ENCODE measurements around the gene DAZAP2.

The DAZAP2 gene, protein sequence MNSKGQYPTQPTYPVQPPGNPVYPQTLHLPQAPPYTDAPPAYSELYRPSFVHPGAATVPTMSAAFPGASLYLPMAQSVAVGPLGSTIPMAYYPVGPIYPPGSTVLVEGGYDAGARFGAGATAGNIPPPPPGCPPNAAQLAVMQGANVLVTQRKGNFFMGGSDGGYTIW

GRCh38 chr12:51238510-51239334 lies at the start of gene DAZAP2:
Gene DAZAP2 (plus strand): TSS chr12:51238826. CDS start chr12:51238908, 82 bp downstream.
- TF ChIP-seq POLR2A (IDR thresholded peaks at IDR 0.05; ENCODE audit: low read depth, low read length) = peak; percentile 42; the same call in 1 of the 2 replicates
- FAIRE-seq (peak; percentile 65), DNase-seq (ENCODE audit: insufficient read length, low spot score) (peak; percentile 94)

DNA sequence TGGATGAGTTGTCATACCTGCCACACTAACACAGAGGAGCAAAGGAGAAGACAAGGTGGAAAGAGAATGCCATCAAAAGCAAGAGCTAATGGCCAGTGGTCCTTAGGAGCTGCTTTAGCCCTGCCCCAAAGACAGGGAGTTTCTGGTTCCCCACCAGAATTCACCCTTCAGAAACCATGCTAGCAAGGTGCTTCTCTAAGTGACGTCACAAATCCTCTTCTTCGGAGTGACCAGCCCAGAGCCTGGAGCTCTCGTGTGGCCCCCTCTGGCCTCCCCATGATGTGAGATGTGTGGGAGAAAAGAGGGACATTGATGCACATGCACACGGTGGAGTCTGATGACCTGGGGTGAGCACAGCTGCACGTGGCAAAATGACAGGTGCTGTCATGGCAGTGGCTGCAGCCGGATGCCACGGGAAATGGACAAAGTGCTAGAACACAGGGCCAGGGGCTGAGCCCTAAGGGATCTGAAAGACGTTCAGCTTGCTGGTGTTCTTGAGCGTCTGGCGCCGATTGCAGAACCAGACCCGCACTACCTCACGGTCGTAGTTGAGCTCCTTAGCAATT lies 48.8 kb upstream of the DAZAP2 start:
- no peak for TF ChIP-seq POLR2A (IDR thresholded peaks at IDR 0.05; ENCODE audit: low read depth, low read length)
- DNase-seq (ENCODE audit: insufficient read length, low spot score) (no peak), FAIRE-seq (no peak)

- no peak for FAIRE-seq
- TF ChIP-seq POLR2A (IDR thresholded peaks at IDR 0.05; ENCODE audit: low read depth, low read length) = no peak
Measured at GRCh38 chr12:51190820-51191219, 47.8 kb upstream of the DAZAP2 start.

GRCh38 chr12:51191516-51192283 lies 46.9 kb upstream of the DAZAP2 start:
- DNase-seq (ENCODE audit: insufficient read length, low spot score) (no peak), FAIRE-seq (no peak)
- no peak for TF ChIP-seq POLR2A (IDR thresholded peaks at IDR 0.05; ENCODE audit: low read depth, low read length)

More at GRCh38 chr12:51190820-51191219, 47.8 kb upstream of the DAZAP2 start:
- no peak for DNase-seq (ENCODE audit: insufficient read length, low spot score)

DNA sequence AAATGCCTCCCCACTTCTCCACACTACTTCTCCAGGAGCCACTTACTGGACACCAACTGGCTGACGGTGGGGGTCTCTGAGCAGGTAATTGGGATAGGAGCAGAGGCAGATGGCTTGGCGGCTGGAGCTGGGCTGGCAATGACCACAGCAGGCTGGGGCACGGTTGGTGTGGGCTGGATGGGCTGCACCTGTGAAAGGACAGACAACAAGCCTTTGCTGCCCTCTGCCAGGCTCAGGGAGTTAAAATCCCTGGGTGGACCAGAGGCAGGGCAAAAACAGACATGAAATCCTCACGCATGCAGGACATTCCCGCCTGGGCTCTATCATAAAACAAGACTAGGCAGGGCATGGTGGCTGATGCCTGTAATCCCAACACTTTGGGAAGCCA lies 46.3 kb upstream of the DAZAP2 start:
- DNase-seq (ENCODE audit: insufficient read length, low spot score) = no peak
- no peak for TF ChIP-seq POLR2A (IDR thresholded peaks at IDR 0.05; ENCODE audit: low read depth, low read length)
- FAIRE-seq = no peak

DNA sequence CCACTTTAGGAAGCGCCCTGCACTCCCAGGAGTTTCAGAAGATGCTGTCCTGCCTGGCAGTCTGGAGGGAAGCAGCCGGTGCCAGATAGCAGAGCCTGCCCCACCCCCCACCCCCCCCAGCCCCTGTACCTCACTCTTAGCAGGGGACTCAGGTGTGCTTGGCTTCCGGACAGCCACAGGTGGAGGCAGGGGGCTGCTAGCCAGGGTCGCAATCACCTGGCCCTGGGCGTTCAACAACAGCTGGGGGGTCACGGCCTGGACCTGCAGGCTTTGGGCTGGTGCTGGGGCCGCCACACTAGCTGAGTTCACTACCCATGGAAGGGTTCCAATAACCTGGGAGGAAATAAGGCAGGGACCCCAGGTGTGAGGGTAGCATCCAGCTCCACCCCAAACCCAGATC lies 42.8 kb upstream of the DAZAP2 start:
- no peak for FAIRE-seq
- no peak for DNase-seq (ENCODE audit: insufficient read length, low spot score)
- no peak for TF ChIP-seq POLR2A (IDR thresholded peaks at IDR 0.05; ENCODE audit: low read depth, low read length)

GRCh38 chr12:51196547-51196946 lies 42.1 kb upstream of the DAZAP2 start:
- FAIRE-seq (no peak), DNase-seq (ENCODE audit: insufficient read length, low spot score) (no peak)
- TF ChIP-seq POLR2A (IDR thresholded peaks at IDR 0.05; ENCODE audit: low read depth, low read length) = no peak

GRCh38 chr12:51197736-51198567 lies 40.7 kb upstream of the DAZAP2 start:
- no peak for TF ChIP-seq POLR2A (IDR thresholded peaks at IDR 0.05; ENCODE audit: low read depth, low read length)
- FAIRE-seq = no peak
- no peak for DNase-seq (ENCODE audit: insufficient read length, low spot score)

DNA sequence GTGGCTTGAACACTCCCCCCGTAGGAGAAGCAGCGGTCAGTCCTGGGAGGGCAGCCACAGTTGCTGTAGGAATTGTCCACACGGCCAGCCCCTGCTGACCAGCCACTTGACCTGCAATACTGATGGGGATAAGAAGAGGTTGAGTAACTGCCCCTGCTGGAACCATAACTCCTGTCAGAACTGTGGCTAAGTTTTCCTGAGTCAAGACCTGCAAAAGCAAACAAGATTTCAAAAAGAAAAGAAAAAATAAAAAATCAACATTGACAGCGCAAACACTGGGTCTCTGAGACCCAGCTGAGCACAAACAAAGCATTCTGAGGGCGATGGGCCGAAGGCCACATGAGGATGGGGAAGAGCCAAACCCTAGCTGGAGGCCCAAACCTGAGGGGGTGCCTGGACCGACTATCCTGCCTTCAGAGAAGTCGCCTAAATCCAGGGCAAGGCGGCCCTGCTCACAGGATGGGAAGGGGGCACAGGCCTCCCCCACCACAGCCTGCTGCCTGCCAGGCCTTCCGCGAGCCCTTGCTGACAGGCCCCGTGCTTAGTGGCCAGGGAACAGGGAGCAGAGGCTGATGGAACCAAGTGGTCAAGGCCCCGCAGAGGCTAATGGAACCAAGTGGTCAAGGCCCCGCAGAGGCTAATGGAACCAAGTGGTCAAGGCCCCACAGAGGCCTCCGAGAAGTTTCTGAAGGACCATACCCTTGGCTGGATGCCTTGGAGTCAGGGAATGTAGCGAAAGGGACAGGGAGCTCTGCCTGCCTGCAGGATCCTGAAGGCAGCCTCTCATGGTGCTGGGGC lies 39.9 kb upstream of the DAZAP2 start:
- DNase-seq (ENCODE audit: insufficient read length, low spot score) (no peak), FAIRE-seq (no peak)
- TF ChIP-seq POLR2A (IDR thresholded peaks at IDR 0.05; ENCODE audit: low read depth, low read length) = no peak

- no peak for TF ChIP-seq POLR2A (IDR thresholded peaks at IDR 0.05; ENCODE audit: low read depth, low read length)
- FAIRE-seq (no peak), DNase-seq (ENCODE audit: insufficient read length, low spot score) (no peak)
Measured at GRCh38 chr12:51199366-51199945, 39.2 kb upstream of the DAZAP2 start.

DNA sequence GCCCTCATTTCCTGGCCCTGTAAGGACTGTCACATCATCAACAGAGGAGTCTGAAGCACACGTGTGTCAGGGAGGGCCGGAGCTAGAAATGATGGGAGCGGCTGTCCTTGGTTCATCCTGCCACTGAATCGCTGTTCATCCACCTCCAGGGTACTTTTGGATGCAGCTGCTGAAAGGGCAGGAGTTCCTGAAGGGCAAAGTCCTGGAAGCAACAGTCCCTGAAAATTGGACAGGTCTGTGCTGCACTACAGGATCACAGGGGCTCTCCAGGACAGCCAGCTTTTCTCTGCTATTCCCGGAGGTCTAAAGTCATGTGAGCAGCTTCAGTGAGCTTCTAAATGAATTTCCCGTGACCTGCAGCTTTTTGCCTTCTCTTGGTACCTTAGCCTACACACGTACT lies 38.5 kb upstream of the DAZAP2 start:
- DNase-seq (ENCODE audit: insufficient read length, low spot score) = no peak
- no peak for TF ChIP-seq POLR2A (IDR thresholded peaks at IDR 0.05; ENCODE audit: low read depth, low read length)
- no peak for FAIRE-seq

DNA sequence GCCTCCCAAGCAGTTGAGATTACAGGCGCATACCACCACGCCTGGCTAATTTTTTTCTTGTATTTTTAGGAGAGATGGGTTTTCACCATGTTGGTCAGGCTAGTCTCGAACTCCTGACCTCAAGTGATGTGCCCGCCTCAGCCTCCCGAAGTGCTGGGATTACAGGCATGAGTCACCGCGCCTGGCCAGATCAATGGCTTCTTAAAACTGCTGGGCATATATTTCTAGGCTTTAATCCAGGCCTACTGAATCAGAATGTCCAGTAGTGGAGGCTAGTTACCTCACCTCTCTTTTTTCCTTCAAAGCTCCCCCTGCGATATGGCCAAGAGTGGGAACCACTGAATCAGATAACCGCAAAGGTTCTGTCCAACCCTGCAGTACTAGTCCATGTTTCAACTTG lies 37.8 kb upstream of the DAZAP2 start:
- TF ChIP-seq POLR2A (IDR thresholded peaks at IDR 0.05; ENCODE audit: low read depth, low read length) = no peak
- FAIRE-seq (no peak), DNase-seq (ENCODE audit: insufficient read length, low spot score) (no peak)
